22Rv1 (cell line): ENCODE data around the gene SLC9C2.

Experiments used
- H3K27ac ChIP-seq: fragments of 450-650 bp; 2 replicates; pipeline ENCODE4 v1.5.1; 2017
- ZFX ChIP-seq: fragments of 450-650 bp; IDR thresholded peaks from 2 replicates; pipeline ENCODE4 v1.6.1; 2017; ENCODE audit warnings: antibody characterized with exemption, borderline replicate concordance
- TF ChIP-seq, protein P1 (sequence below): fragments of 450-650 bp; IDR thresholded peaks from 2 replicates; pipeline ENCODE4 v1.5.1; 2017; ENCODE audit warnings: mild to moderate bottlenecking

The SLC9C2 gene

DNA sequence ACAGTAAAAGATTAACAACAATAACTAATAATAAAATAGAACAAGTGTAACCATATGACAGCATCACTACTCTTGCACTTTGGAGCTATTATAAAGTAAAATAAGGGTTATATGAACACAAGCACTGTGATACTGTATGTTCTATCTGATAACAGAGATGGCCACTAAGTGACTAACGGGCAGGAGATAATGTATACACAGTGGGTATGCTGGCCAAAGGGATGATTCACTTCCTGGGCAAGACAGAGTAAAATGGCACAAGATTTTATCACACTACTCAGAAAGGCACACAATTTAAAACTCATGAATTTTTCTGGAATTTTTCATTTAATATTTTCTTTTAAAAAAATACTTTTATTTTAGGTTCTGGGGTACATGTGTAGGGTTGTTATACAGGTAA, 12.3 kb downstream of the SLC9C2 start:
- H3K27ac ChIP-seq, result no peak overlapping the region
- no peak for TF ChIP-seq ZFX
- TF ChIP-seq, protein P1, sequence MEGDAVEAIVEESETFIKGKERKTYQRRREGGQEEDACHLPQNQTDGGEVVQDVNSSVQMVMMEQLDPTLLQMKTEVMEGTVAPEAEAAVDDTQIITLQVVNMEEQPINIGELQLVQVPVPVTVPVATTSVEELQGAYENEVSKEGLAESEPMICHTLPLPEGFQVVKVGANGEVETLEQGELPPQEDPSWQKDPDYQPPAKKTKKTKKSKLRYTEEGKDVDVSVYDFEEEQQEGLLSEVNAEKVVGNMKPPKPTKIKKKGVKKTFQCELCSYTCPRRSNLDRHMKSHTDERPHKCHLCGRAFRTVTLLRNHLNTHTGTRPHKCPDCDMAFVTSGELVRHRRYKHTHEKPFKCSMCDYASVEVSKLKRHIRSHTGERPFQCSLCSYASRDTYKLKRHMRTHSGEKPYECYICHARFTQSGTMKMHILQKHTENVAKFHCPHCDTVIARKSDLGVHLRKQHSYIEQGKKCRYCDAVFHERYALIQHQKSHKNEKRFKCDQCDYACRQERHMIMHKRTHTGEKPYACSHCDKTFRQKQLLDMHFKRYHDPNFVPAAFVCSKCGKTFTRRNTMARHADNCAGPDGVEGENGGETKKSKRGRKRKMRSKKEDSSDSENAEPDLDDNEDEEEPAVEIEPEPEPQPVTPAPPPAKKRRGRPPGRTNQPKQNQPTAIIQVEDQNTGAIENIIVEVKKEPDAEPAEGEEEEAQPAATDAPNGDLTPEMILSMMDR, result no peak

DNA sequence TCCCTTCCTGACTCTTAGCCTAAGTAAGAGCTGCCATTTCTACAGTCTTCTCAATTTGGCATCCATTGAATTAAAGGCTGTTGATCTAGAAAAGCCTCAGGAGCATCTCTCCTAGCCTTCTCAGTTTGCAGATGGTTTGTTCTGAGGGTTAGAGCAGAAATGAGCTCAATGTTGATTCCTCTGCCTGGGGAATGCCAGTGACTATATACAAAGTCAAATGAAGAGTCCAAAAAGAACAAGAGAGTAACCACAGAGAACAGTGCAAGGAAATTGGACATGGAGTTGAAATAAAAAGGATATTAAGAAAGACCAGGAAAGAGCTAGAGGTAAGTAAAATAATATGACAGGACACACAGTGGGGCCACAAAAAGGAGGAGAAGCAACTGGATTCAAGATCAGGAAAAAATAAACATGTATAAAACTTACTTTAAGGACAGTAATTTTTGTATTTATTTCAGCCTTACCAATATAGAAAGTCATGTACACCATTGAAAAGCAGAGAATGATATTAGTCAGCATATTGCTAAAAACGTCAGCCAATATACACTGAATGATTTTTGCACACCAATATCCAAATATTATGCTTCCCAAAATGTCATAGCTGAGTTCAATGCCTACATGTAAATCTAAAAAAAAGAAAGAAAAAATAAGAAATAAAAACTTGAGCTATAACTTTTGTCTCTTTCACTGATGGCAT, 21.3 kb downstream of the SLC9C2 start:
- TF ChIP-seq ZFX, result no peak
- TF ChIP-seq, protein P1, result no peak
- no peak overlapping the region for H3K27ac ChIP-seq

DNA sequence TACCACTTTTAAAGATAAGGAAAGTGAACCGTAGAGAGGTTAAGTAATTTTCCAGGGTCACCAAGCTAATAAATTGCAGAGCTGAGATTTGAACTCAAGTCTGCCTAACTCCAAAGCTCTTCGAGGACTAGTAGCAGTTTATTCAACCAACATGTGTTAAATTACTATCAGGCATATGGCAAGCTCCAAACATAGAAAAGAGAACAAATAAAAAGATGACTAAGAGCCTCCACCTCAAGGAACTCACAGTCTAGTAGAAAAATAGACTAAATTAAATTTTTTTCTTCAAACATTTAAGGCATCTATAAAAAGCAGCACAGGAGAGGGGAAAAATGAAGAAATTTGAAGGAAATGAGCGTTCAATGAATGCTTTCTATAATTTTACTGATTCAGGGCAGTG, 22.2 kb downstream of the SLC9C2 start:
- H3K27ac ChIP-seq, result no peak overlapping the region
- TF ChIP-seq, protein P1, result no peak
- no peak for TF ChIP-seq ZFX

DNA sequence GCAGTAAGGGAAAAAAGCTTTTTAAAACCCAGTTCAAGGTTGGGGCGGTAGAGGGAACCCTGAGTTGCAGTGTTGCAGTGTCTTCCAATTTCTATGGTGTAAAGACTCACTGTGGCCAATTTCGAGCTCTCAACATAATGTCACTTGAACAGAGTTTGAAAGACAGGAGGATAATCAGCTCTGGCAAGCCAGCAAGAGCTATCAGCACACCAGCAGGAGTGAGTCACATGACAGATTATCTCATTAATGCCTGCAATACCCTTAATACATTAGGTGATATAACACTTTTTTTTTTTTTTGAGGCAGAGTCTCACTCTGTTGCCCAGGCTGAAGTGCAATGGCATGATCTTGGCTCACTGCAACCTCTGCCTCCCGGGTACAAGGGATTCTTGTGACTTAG, 22.8 kb downstream of the SLC9C2 start:
- no peak for TF ChIP-seq ZFX
- TF ChIP-seq, protein P1, result no peak
- H3K27ac ChIP-seq, result no peak overlapping the region

DNA sequence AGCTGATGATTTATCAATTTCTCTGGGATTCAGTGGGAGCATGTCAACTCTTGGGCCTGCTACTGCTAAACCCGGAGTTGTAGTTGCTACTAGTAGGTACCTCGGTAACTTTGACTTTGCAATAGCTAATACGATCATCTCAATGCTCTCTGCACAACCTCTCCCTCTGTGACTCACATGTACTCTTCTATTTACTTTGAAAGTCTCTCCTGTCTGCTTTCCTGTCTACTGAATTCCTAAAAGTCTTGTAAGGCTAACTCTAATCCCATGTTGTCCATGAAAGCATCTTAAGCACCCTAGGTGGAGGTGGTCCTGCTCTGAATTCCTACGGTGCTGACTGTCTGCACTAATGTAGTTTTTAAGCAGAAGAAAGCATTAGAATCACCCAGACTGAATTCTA, 29.3 kb downstream of the SLC9C2 start:
- no peak overlapping the region for H3K27ac ChIP-seq
- no peak for TF ChIP-seq ZFX
- TF ChIP-seq, protein P1, result no peak

DNA sequence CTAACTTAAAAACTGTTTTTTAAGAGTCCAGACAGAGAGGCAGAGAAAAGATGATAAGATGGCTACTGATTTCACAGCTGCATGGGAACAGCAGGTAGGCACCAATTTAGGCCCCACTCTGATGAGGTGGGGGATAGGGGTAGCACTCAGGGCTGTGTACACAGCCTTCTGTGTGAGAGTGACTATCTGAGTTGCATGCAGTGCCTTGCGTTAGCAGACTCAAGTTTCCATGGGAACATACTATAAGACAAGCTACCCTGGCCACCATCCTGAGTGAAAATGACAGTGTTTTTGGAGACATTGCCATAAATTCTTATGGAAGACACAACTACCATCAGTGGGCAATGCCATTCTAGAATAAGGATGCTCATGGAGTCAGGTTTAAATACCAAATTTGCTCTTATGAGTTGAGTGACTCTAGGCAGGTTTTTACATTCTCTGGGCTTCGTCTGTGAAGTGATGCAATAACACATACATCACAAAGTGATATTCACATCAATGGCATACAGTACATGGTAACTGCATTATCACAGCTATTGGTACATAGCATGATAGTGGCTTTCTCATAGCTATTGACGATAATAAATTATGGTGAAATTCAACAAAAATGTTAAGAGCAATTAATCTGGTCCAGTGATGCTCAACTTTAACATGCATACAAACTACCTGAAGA, 30.5 kb downstream of the SLC9C2 start:
- TF ChIP-seq ZFX, result no peak
- no peak overlapping the region for H3K27ac ChIP-seq

DNA sequence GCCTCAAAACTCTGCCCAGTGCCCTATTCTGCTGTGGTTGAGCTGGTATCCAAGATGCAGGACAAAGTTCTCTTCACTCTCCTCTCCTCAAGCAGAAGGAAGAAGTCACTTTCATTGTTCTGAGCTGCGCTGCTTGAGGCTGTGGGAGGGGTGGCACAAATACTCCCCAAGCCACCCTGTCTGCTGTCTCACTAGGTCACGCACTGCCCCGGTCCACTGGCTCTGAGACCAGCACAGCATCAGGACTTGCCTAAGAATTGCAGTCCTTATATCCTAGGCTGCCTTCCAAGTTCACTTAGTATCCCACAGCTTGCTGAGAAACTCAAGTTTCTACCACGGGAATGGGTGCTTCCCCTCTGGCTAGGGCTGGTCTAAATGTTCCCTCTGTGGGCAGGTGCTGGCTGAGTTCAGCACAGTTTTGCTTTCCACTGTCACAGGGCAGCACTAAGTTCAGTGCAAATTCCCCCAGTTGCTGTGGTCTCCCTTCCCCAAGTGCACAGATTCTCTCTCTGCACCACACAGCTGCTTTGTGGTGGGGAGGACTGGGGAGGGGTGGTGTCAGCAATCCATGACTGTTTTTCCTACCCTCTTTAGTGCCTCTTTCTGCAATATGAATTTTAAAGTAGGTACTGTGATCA, 32.4 kb downstream of the SLC9C2 start:
- no peak overlapping the region for H3K27ac ChIP-seq
- no peak for TF ChIP-seq ZFX
- TF ChIP-seq, protein P1, result no peak
